GM08714 (cell line): Measurements from ENCODE around the gene SLC7A6OS.

Source experiments
- H3K4me3 ChIP-seq: fragments of 200-500 bp; sonication (Bioruptor generic); 2 replicates; pipeline ENCODE4 v1.5.1; 2014; ENCODE audit warnings: mild to moderate bottlenecking, low read length, inconsistent platforms
- ZNF274 ChIP-seq: IDR thresholded peaks from 2 replicates; pipeline ENCODE4 v1.6.1; 2012; ENCODE audit warnings: mild to moderate bottlenecking, low read depth, low read length

Gene SLC7A6OS

DNA sequence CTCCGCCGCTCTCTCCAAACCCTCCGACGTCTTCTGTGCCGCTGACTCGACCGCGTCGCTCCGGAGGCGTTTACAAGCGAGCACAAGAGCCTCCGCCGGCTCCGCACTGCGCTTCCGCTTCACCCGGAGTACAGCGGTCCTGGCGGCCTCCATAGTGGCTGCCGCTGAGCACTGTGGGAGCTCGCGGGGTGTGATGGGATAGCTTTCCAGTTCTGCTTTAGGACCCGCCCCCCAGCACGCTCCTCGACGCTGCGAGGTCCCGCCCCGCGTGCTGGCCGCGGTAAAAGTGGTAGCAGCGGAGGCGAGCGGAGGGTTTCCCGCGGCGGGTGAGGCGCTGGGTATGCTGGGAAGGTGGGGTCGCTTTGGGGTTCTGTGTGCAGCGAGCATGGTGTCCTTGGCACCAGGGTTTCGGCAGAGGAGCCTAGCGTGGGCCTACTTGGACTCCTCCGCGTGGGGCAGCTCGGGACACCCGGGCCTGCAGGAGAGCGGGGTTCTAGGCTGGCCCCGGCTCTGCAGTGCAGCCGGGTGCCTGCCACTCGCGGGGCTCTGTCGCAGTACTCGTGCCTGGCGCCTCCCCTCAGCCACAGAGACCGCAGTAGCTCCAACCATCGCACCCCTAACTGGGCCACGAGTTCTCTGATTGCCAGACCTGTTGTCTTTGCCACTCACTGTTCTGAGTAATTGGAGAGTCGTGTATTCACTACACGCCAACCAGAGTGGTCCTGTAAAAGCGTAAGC lies at the start of gene SLC7A6OS, which contains the start of gene PRMT7:
Gene SLC7A6OS, minus strand, starts transcription at position 173 of the 738 bp plus-strand sequence. Its CDS starts 20 bp downstream, at position 153.
Gene PRMT7, plus strand, starts transcription at position 246 of the 738 bp plus-strand sequence. CDS start 4,961 bp downstream, outside the sequence.
- peak within 1 kb of the TSS; percentile 75 for H3K4me3 ChIP-seq
- no peak for TF ChIP-seq ZNF274

DNA sequence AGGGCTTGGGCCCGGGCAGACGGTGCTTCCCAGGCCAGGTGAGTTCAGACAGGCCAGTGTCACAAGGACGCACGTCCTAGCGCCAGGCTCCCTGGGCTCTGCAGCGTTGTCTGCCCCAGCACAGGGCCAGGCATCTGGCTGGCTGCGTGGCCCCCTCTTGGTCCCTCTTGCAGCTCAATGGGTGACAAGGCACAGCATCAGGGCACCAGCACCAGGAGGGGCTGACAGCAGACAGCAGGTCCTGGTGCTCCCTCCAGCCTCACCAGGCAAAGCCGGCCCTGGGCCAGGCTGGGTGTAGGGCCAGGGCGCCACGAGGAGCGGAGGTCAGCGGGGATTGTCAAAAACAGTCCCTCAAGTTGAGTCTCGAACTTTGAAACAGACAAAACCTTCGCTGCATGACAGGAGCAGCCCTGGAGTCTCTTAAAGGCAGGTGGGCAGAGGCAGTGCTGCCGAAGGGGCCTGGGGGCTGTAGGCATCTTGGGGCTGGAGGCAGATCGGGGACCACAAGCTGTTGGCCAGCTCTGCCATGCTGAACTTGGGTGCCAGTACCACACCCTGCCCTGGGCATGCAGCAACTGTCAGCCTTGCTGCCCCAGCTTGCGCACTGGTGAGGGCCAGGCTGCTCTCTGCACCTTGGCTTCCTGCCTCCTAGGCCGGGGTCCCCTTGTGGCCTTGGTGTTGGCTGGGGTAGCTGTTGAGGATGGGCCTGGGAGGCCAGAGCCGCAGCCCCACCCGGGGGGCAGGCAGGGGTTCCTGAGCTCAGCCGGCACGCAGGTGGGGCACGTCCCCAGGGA lies 48.8 kb upstream of the SLC7A6OS start:
- TF ChIP-seq ZNF274 = no peak
- no peak overlapping the region for H3K4me3 ChIP-seq

DNA sequence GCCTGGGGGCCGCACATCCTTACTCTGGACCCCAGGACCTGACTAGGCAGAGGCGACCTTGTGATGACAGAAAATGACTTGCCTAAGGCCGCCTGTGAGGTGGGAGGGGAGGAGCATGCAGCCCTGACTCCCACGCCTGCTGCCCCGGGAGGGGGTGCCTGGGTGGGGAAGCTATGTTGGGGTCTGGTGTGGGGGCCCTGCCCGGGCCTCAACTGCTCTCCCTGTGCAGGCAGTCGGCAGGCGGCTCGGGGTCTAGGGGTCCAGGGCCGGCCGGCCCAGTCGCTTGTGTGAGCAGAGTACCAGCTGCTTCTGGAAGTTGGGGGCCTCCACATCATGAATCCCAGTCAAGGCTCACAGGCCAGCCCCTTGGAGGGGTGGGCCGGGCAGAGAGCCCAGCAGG lies 48.2 kb upstream of the SLC7A6OS start:
- no peak overlapping the region for H3K4me3 ChIP-seq
- TF ChIP-seq ZNF274 = no peak

DNA sequence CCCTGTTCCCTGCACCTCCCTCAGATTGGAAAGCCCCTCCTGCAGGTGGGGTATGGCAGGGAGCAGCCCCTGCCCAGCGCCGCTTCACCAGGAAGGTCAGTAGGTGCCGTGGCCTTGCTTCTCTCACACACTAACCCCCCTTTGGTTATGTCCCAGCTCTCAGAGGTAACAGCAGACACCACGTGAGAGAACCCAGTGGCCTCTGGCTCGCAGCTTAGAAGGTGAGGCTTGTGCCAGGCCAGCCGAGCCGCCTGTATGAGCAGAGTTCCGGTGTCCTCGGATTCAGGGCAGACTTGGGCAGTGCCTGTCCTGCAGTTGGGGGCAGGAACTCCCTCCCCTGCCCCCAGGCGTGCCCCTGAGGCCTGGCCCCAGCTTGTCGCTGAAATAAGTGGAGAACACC lies 47.2 kb upstream of the SLC7A6OS start:
- TF ChIP-seq ZNF274 = no peak

DNA sequence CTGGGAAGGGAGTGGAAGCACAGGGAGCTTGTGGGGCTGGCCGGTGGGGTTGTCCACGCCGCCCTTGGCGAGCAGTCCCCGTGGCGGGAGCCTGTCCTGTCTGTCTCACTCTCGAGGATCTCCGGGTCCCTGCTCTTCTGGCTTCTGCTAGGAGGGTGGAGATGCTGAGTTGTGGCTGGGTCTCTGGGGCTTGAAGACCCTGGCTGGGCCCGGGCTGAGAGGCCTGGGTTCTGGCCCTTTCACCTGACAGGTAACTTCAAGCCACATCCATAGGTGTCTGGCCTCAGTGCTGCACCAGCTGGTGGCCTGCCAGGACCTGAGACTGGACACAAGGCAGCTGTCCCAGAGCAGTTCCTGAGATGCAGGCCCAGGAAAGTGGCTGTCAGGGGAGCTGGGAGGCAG lies 46.8 kb upstream of the SLC7A6OS start:
- no peak overlapping the region for H3K4me3 ChIP-seq
- no peak for TF ChIP-seq ZNF274

More for the DNA sequence above, 47.2 kb upstream of the SLC7A6OS start:
- no peak overlapping the region for H3K4me3 ChIP-seq

DNA sequence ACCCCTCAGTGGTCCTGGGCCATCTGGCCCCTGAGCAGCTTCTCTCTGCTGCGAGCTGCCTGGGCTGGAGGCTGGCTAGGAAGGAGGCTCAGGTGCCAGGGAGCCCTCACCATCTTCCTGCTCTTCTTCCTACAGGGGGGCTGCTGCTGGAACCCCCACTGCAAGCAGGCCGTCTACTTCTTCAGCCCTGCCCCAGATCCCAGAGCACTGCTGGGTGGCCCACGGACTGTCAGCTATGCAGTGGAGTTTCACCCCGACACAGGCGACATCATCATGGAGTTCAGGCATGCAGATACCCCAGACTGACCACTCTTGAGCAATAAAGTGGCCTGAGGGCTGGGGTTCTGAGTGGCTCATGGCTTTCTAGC lies 46.2 kb upstream of the SLC7A6OS start:
- H3K4me3 ChIP-seq = no peak overlapping the region; the same call in 1 of the 2 replicates
- no peak for TF ChIP-seq ZNF274

DNA sequence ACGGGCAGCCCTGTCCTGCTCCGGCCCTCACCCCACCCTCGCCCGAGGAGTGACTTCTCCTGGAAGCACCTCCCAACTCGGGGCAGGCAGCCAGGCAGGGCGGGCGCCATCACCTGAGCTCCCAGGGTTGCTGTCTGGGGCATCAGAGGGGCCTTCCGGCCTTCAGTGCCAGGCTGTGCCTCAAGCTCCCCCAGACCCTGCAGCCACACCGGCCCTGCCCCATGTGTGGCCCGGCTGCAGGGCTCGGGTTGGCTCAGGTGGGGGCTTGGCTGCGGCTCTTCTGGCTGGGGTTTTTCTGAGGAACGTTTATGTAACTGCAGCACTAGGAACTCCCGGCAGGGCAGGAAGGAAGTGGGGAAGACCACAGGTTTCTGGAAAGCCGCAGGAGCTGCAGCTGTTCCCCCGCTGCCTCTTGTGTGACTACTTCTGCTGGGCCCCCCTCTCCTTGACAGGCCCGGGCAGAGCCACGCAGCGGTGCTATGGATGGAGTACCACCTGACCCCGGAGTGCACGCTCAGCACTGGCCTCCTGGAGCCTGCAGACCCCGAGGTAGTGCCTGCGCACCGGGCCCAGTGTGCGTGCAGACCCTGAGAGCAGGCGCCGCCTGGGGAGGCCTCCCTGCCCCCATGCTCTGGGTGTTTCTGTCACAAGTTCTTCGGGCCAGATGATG lies 45.6 kb upstream of the SLC7A6OS start:
- TF ChIP-seq ZNF274 = no peak
- H3K4me3 ChIP-seq = no peak overlapping the region; the same call in 1 of the 2 replicates

DNA sequence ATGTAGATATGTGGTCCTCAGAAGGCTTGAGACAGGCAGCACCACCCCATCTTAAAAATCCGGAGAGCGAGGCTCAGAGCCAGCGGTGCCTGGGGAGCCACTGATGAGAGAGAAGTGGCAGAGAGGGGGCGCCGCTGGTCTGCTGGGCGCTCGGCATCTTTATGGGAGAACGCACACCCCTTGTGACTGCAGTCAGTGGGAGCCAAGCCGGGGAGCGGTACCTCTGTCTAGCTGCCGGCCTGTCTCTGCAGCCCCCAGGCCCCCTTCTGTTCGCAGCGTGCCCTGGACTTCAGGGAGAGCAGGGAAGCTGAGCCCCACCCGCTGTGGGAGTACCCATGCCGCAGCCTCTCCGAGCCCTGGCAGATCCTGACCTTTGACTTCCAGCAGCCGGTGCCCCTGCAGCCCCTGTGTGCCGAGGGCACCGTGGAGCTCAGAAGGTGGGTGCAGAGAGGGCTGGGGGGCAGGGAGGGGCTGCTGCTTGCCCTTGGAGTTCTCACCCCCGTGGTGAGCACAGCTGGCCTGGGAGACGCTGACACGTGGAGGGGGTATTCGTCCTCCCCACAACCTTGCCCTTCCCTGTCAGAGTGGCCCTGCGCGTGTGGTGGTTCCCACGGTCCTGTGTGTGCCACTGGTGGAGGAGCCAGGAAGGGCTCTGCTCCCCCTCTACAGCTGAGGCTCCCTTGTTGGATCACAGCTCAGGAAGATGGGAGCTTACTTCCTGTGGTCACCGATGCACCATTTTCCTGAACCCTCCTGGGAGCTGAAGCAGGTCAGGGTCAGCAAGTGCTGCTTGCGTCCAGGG lies 44.9 kb upstream of the SLC7A6OS start:
- no peak overlapping the region for H3K4me3 ChIP-seq

DNA sequence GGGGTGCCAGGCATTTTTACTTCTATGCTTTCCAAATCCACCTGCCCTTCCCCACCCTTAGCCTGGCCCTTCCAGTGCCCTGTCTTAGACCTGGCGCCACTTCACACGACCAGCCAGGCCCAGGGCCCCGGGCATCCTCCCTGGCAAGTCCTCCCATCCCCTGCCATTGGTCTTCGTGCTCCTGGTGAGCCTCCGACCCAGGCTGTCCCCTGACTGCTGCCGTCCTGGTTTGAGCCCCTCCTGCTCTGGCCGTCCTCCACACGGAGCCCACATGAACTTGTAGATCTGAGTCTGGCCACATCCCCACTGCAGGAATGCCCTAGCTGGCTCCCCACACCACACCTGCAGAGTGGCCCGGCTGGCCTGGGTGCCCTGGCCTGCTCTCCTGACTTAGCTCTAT lies 44.1 kb upstream of the SLC7A6OS start:
- H3K4me3 ChIP-seq = no peak overlapping the region
- no peak for TF ChIP-seq ZNF274

More for the DNA sequence above, 44.9 kb upstream of the SLC7A6OS start:
- no peak for TF ChIP-seq ZNF274

DNA sequence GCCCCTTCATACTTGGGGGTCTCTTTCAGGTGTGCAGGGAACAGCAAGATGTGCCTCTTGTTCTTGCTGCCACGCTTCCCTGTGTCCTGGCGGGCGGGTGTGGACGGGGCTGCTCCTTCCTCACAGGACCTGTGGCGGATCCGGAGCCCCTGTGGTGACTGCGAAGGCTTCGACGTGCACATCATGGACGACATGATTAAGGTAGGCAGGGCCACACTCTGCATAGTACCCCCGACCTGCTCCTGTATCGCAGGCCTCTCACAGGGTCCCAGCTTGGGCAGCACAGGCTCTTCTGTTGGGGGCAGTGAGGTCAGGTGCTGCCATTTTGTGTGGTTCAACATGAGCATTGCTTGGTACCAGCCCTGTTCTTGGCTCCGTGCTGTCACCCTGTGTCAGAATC lies 42.6 kb upstream of the SLC7A6OS start:
- no peak overlapping the region for H3K4me3 ChIP-seq
- no peak for TF ChIP-seq ZNF274

DNA sequence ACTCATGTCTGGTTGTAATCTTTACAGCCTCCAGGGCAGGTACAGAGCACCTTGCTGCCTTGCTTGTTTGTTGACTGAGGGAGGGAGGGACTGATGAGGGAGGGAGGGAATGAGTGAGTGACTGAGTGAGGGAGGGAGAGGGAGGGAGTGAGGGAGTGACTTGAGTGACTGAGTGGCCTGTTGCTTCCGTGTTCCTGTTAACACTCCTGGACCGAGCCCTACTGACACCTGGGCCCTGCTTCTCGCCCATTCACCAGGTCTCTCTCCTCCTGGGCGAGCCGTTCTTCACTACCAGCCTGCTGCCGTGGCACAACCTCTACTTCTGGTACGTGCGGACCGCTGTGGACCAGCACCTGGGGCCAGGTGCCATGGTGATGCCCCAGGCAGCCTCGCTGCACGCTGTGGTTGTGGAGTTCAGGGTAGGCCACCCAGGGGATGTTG lies 41.3 kb upstream of the SLC7A6OS start:
- H3K4me3 ChIP-seq = no peak overlapping the region
- TF ChIP-seq ZNF274 = no peak

DNA sequence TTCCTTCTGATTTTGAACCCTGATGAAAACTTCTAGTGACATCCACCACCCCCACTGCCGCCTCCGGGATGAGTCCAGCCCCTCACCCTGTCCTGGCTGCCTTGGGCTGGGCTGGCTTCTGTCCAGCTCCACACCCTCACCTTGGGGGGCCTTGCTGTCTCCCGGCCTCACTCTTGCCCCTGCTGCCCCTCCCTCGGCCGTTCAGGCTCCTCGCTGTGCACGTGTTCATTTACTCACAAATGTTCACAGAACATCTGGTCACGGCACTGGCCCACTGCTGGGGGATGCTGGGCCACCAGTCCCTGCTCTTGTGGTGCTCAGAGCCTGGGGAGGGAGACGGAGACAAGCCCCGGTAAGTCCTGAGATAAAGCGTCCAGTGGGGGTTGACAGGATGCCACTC lies 40.7 kb upstream of the SLC7A6OS start:
- no peak for TF ChIP-seq ZNF274
- H3K4me3 ChIP-seq = no peak overlapping the region

DNA sequence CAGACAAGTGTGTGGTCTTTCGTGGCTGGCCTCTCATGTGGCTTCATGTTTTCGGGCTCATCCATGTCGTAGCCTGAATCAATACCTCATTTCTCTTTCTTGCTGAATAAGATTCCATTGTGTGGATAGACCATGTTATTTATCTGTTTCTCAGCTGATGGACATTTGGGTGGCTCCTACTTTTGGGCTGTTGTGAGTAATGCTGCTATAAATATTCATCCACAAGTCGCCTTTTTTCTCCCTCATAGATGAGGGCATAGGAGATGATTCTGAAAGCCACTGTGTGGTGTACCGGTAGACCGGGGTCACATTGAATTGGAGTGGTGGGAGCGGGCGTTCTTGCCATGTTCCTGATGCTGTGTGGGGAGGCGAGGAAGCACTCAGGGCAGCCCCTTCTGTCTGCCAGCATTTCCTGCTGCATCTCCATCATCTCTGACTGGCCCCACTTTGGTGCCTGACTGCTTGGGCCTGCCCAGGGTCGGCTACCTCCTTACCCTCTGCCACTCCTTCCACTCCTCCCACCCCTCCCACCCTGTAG lies 40.1 kb upstream of the SLC7A6OS start:
- H3K4me3 ChIP-seq = no peak overlapping the region
- no peak for TF ChIP-seq ZNF274
